Measurements from ENCODE around the gene SALL3.

SALL3 gene

GRCh38 chr18:78967692-78968091, 11.9 kb upstream of the SALL3 start:
- TF ChIP-seq REST (IDR thresholded peaks at IDR 0.05; ENCODE audit: insufficient replicate concordance, low read depth) (no peak), SPI1 (IDR thresholded peaks at IDR 0.05; ENCODE audit: borderline replicate concordance, low read depth) (no peak), GABPA (IDR thresholded peaks at IDR 0.05; ENCODE audit: low read depth) (no peak), POLR2AphosphoS5 (IDR thresholded peaks at IDR 0.05; ENCODE audit: low read depth) (no peak), CTCF (IDR thresholded peaks at IDR 0.05; ENCODE audit: insufficient read depth, low read length) (no peak)
- Histone ChIP-seq H3K4me3 (replicated peaks; ENCODE audit: insufficient read depth, low read length) (no peak overlapping the region), H3K27me3 (ENCODE audit: insufficient read depth, poor library complexity, severe bottlenecking) (peaks cover 20% of the 10 kb centered on the region), H3K27ac (replicated peaks) (no peak overlapping the region)
- DNase-seq (ENCODE audit: low read depth in 1 of 2, low spot score in 1 of 2): no peak

GRCh38 chr18:78969574-78970315, 9.9 kb upstream of the SALL3 start:
- peaks cover 36% of the 10 kb centered on the region for H3K27me3 ChIP-seq (ENCODE audit: insufficient read depth, poor library complexity, severe bottlenecking)
- TF ChIP-seq CTCF (IDR thresholded peaks at IDR 0.05; ENCODE audit: insufficient read depth, low read length): no peak
- TF ChIP-seq SPI1 (IDR thresholded peaks at IDR 0.05; ENCODE audit: borderline replicate concordance, low read depth): no peak
- H3K27ac ChIP-seq (replicated peaks): no peak overlapping the region
- no peak overlapping the region for H3K4me3 ChIP-seq (replicated peaks; ENCODE audit: insufficient read depth, low read length)
- DNase-seq (ENCODE audit: low read depth in 1 of 2, low spot score in 1 of 2): no peak

GRCh38 chr18:78970774-78971333, 8.8 kb upstream of the SALL3 start:
- Histone ChIP-seq H3K27ac (replicated peaks) (no peak overlapping the region), H3K4me3 (replicated peaks; ENCODE audit: insufficient read depth, low read length) (no peak overlapping the region), H3K27me3 (ENCODE audit: insufficient read depth, poor library complexity, severe bottlenecking) (peaks cover 47% of the 10 kb centered on the region)
- no peak for TF ChIP-seq POLR2AphosphoS5 (IDR thresholded peaks at IDR 0.05; ENCODE audit: low read depth)
- TF ChIP-seq GABPA (IDR thresholded peaks at IDR 0.05; ENCODE audit: low read depth): no peak
- no peak for TF ChIP-seq SPI1 (IDR thresholded peaks at IDR 0.05; ENCODE audit: borderline replicate concordance, low read depth)
- TF ChIP-seq CTCF (IDR thresholded peaks at IDR 0.05; ENCODE audit: insufficient read depth, low read length): no peak
- no peak for DNase-seq (ENCODE audit: low read depth in 1 of 2, low spot score in 1 of 2)

- no peak for DNase-seq (ENCODE audit: low read depth in 1 of 2, low spot score in 1 of 2)
- TF ChIP-seq CTCF (IDR thresholded peaks at IDR 0.05; ENCODE audit: insufficient read depth, low read length) (no peak), REST (IDR thresholded peaks at IDR 0.05; ENCODE audit: insufficient replicate concordance, low read depth) (no peak), SPI1 (IDR thresholded peaks at IDR 0.05; ENCODE audit: borderline replicate concordance, low read depth) (no peak), POLR2AphosphoS5 (IDR thresholded peaks at IDR 0.05; ENCODE audit: low read depth) (no peak), GABPA (IDR thresholded peaks at IDR 0.05; ENCODE audit: low read depth) (no peak)
- Histone ChIP-seq H3K27ac (replicated peaks) (no peak overlapping the region), H3K27me3 (ENCODE audit: insufficient read depth, poor library complexity, severe bottlenecking) (peaks cover 56% of the 10 kb centered on the region), H3K4me3 (replicated peaks; ENCODE audit: insufficient read depth, low read length) (no peak overlapping the region)
These were observed 7.9 kb upstream of the SALL3 start for GRCh38 chr18:78971511-78972245.

Measured in HL-60 (cell line).